Esophagus squamous epithelium (tissue), 4 donors: ENCODE data around the gene ZFYVE26.

Source experiments
- CTCF ChIP-seq, 6 experiments: fragments of 450-650 bp in 4 of 6; fragments of 200-600 bp in 2 of 6; sonication (generic) in 2 of 6; IDR thresholded peaks; one replicate each; pipeline ENCODE4 v1.5.1; 2016 to 2019; ENCODE audit warnings: antibody characterized with exemption in 6 of 6, mild to moderate bottlenecking in 4 of 6, moderate library complexity in 4 of 6
- POLR2A ChIP-seq, 4 donors: fragments of 450-650 bp; IDR thresholded peaks; one replicate each; pipeline ENCODE4 v1.6.1; 2017; ENCODE audit warnings: antibody characterized with exemption in 4 of 4, mild to moderate bottlenecking in 4 of 4, moderate library complexity in 3 of 4

- TF ChIP-seq CTCF (IDR thresholded peaks at IDR 0.05) (no peak), POLR2A (IDR thresholded peaks at IDR 0.05) (no peak)
These were observed 48.2 kb downstream of the ZFYVE26 start for GRCh38 chr14:67768219-67768618.
